PC-9 (cell line): Measurements from ENCODE around the gene DLG2. TPM values are rescaled to one million over a fixed set of nuclear protein-coding genes. Genes with fewer than 3 reads are reported as not detected.

Experiments used
- BruUV-seq: library from RNA; stranded (reverse); fragments of 400-500 nt; replicated peaks from 2 replicates; lab custom pipeline; 2021; lab: Mats Ljungman, UMichigan
- CTCF ChIA-PET: fragments of 300-600 bp; sonication (Branson Sonifier 250); formaldehyde crosslinking; loops from one replicate; lab custom pipeline; 2022; ENCODE audit warnings: antibody characterized with exemption; lab: Charles Lee
- POLR2A ChIA-PET: fragments of 300-600 bp; sonication (Branson Sonifier 250); formaldehyde crosslinking; loops from one replicate; lab custom pipeline; 2022; ENCODE audit warnings: antibody characterized with exemption; ENCODE audit not compliant: unreplicated experiment; lab: Charles Lee
- DNase-seq, 2 experiments: peaks; one replicate each; pipeline versions ENCODE4 v3.0.0 to v3.0.0-alpha.2; 2015 to 2022; ENCODE audit warnings: mixed read lengths in 1 of 2
- H2AFZ ChIP-seq: fragments of 200-600 bp; sonication (generic); 2 replicates; pipeline ENCODE4 v1.8.1; 2017; ENCODE audit warnings: antibody characterized with exemption
- H3F3A ChIP-seq: fragments of 200-600 bp; sonication (generic); 2 replicates; pipeline ENCODE4 v1.8.1; 2017; ENCODE audit warnings: antibody characterized with exemption, mild to moderate bottlenecking, low read depth; ENCODE audit not compliant: insufficient read depth
- H3K27ac ChIP-seq: fragments of 200-600 bp; sonication (generic); 2 replicates; pipeline ENCODE4 v1.6.1; 2016; ENCODE audit warnings: mixed run types
- H3K27me3 ChIP-seq: fragments of 200-600 bp; sonication (generic); 2 replicates; pipeline ENCODE4 v1.6.1; 2016; ENCODE audit warnings: low read depth, mixed run types; ENCODE audit not compliant: insufficient read depth
- H3K36me3 ChIP-seq: fragments of 200-600 bp; sonication (generic); 2 replicates; pipeline ENCODE4 v1.6.1; 2016; ENCODE audit warnings: low read depth, mixed run types
- H3K4me1 ChIP-seq: fragments of 200-600 bp; sonication (generic); replicated peaks from 2 replicates; pipeline ENCODE4 v1.6.1; 2016; ENCODE audit warnings: mixed run types; ENCODE audit not compliant: insufficient read depth
- H3K4me2 ChIP-seq: fragments of 200-600 bp; sonication (generic); 2 replicates; pipeline ENCODE4 v1.6.1; 2017; ENCODE audit warnings: mixed run types
- H3K4me3 ChIP-seq: fragments of 200-600 bp; sonication (generic); 2 replicates; pipeline ENCODE4 v1.6.1; 2016; ENCODE audit warnings: mixed run types
- H3K79me2 ChIP-seq: fragments of 200-600 bp; sonication (generic); 2 replicates; pipeline ENCODE4 v1.6.1; 2017; ENCODE audit warnings: low read depth, mixed run types
- H3K9me2 ChIP-seq: fragments of 200-600 bp; sonication (generic); 2 replicates; pipeline ENCODE4 v1.8.1; 2017; ENCODE audit warnings: mild to moderate bottlenecking; ENCODE audit not compliant: insufficient read depth
- H3K9me3 ChIP-seq: fragments of 200-600 bp; sonication (generic); 2 replicates; pipeline ENCODE4 v1.8.1; 2016; ENCODE audit warnings: low read depth; ENCODE audit not compliant: insufficient read depth
- H4K20me1 ChIP-seq: fragments of 200-600 bp; sonication (generic); 2 replicates; pipeline ENCODE4 v1.8.1; 2017; ENCODE audit not compliant: insufficient read depth
- CTCF ChIP-seq: fragments of 200-600 bp; sonication (generic); conservative IDR thresholded peaks from 2 replicates; pipeline ENCODE4 v1.6.1; 2017; ENCODE audit warnings: mixed run types, antibody characterized with exemption, mild to moderate bottlenecking, moderate library complexity
- EZH2 ChIP-seq: fragments of 200-600 bp; sonication (generic); IDR thresholded peaks from 2 replicates; pipeline ENCODE4 v1.8.0; 2017; ENCODE audit warnings: antibody characterized with exemption, low read depth
- intact Hi-C: fragments of 100-400 bp; cut with micrococcal nuclease; formaldehyde crosslinking; loops from one replicate; pipeline ENCODE4 v1.10.0; 2022; ENCODE audit not compliant: unreplicated experiment
- total RNA-seq: library from RNA; stranded (reverse); gene quantifications from 2 replicates; pipeline ENCODE4 v1.2.3, GENCODE V29; 2021

DLG2 gene
- total RNA-seq, 1 experiment from 2014 or later = 6.4 TPM

- H3K9me3 ChIP-seq = no peaks in the 10 kb centered on the region
- no peak for DNase-seq
- BruUV-seq = no TSS peak
- H3K4me2 ChIP-seq = no peak overlapping the region
- POLR2A ChIA-PET = no interaction called here
- no peak overlapping the region for H2AFZ ChIP-seq
- H3K27me3 ChIP-seq = no peaks in the 10 kb centered on the region
- H3K4me1 ChIP-seq = no peaks in the 10 kb centered on the region
- TF ChIP-seq EZH2 = no peak
- H3K36me3 ChIP-seq = no peaks in the 10 kb centered on the region
- H3K79me2 ChIP-seq = no peaks in the 10 kb centered on the region
- H3K27ac ChIP-seq = no peak overlapping the region
- no peaks in the 10 kb centered on the region for H4K20me1 ChIP-seq
- H3F3A ChIP-seq = no peaks in the 10 kb centered on the region
- intact Hi-C loops = no loop called here
- CTCF ChIA-PET = no interaction called here
- no peaks in the 10 kb centered on the region for H3K9me2 ChIP-seq
- H3K4me3 ChIP-seq = no peak overlapping the region
Measured at GRCh38 chr11:84642500-84642899, 984.6 kb downstream of the DLG2 start.

- no TSS peak for BruUV-seq
Measured at GRCh38 chr11:84634309-84634708, 992.8 kb downstream of the DLG2 start.

GRCh38 chr11:84628871-84629620 is 998.1 kb downstream of the DLG2 start:
- Histone ChIP-seq H4K20me1 (no peaks in the 10 kb centered on the region), H3K9me2 (no peaks in the 10 kb centered on the region), H3K4me1 (no peaks in the 10 kb centered on the region), H3K27me3 (no peaks in the 10 kb centered on the region), H3F3A (no peaks in the 10 kb centered on the region), H3K79me2 (no peaks in the 10 kb centered on the region), H2AFZ (no peak overlapping the region), H3K4me3 (no peak overlapping the region), H3K9me3 (0 out of 2 replicates have a peak, but pooled peaks cover 4% of the 10 kb centered on the region), H3K4me2 (no peak overlapping the region), H3K36me3 (no peaks in the 10 kb centered on the region), H3K27ac (no peak overlapping the region)
- ChIA-PET POLR2A (no interaction called here), CTCF (no interaction called here)
- TF ChIP-seq EZH2 = no peak
- no peak for TF ChIP-seq CTCF
- no TSS peak for BruUV-seq
- intact Hi-C loops = no loop called here
- DNase-seq = no peak

More at GRCh38 chr11:84634309-84634708, 992.8 kb downstream of the DLG2 start:
- H3K4me3 ChIP-seq = no peak overlapping the region
- no peaks in the 10 kb centered on the region for H3K27me3 ChIP-seq
- H3F3A ChIP-seq = no peaks in the 10 kb centered on the region
- ChIA-PET CTCF (no interaction called here), POLR2A (no interaction called here)
- intact Hi-C loops = no loop called here
- no peaks in the 10 kb centered on the region for H3K4me1 ChIP-seq
- no peaks in the 10 kb centered on the region for H3K79me2 ChIP-seq
- no peaks in the 10 kb centered on the region for H3K36me3 ChIP-seq
- no peak overlapping the region for H2AFZ ChIP-seq
- no peak for DNase-seq
- no peak for TF ChIP-seq CTCF
- no peak for TF ChIP-seq EZH2
- no peaks in the 10 kb centered on the region for H4K20me1 ChIP-seq
- H3K27ac ChIP-seq = no peak overlapping the region
- no peaks in the 10 kb centered on the region for H3K9me3 ChIP-seq
- no peaks in the 10 kb centered on the region for H3K9me2 ChIP-seq
- H3K4me2 ChIP-seq = no peak overlapping the region
